NCI-H2171 (cell line): ENCODE data around the gene ZNF521.

ENCODE experiments used
- DNase-seq: peaks from one replicate; lab custom pipeline; 2025; lab: John Stamatoyannopoulos, UW

The ZNF521 gene

DNA sequence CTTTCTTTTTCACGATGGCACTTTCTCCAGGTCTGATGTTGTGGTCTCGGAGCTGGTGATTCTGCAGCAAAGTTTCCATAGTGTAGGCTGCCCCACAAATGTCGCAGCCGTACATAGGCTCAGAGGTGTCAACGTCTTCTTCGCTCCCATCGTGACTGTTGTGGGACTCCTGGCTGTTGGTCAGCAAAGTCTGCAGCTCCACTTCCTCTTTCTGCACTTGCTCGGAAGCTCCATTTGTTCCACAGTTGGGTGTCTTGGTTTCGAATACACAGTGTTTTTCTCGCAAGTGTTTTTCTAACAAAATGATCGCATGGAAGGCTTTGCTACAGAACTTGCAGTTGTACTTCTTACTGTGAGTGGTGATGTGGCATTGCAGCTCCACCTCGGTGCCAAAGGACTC, 126.8 kb downstream of the ZNF521 start:
- DNase-seq: no peak

DNA sequence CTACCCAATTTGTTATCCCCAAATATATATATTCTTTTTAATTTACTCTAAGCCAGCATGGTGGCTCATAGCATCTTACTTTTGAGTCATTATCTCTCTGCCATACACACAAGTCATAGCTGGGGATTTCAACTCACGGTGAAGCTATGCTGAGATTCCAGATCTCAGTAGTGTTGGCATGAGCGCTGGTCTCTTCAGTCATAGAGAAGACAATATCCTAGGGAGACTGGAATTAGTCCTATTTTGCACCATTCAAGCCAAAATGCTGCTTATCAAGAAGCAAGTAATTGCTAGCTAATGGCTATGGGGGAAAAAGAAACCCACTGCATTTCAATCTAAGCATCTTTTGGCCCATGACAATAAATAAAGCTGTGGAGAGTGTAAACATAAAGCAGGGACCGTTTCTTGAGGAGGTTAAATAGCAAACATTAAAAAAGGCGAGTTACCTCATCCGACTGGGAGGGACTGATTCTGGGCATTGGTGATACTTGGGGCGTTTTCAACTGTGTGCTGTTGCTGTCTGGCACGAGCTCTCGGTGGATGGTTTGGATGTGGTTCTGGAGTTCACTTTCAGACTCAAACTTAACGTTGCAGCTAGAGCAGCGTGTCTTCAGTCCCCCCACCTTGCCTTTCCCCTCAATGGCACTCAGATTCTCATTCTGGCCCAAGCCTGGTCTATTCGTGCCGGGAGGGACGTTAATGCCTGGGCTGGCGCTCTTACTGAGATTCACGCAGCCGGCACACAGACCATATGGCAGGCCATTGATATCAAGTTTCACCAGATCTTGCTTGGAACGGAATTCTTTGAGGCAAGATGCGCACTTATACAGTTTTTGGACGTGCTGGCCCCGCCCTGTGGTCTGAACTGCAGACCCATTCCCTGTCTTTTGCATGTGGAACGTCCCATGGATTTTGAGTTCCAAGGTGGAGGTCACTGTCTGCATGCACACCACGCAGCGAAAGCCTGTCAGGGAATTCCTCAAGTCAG, 127.8 kb downstream of the ZNF521 start:
- peak; percentile 70 for DNase-seq

GRCh38 chr18:25223211-25223610, 128.8 kb downstream of the ZNF521 start:
- DNase-seq: no peak

DNA sequence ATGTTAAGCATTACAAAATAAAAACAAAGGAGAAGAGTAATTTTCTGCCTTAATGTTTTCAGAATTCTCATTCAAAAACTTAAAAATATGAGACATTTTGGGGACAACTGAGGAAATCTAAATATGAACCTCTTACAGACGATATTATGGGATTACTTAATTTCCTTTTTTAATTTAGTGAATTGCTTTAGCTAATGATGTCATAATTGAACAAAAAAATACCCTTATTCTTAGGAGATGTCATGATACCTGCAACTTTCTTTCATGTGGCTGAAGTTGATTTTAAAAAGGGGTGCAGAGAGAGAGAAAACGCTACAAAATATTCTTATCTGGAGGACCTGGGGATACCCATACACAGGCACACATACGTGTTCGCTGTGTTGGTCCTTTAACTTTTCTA, 129.3 kb downstream of the ZNF521 start:
- no peak for DNase-seq

- DNase-seq: no peak
These were observed 141.3 kb downstream of the ZNF521 start for GRCh38 chr18:25210622-25211021.

DNA sequence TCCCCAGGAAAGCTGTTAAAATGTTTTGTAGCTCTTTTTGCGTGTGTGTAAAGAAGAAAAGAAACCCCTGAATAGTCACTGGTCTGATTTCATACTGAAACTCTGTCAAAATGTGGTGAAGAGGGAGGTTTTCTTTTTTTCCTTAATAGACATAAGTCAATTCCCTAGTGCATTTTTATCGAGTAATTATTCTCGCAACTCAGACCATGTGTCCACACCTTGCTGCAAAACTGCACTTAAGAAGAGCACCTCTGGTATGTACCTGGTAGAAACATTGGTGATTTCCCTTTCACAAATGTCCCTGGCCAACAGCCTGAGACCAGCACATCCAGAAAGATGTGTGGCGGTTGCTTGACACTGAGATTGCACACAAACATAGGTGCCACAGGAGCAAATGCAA, 159.9 kb downstream of the ZNF521 start:
- no peak for DNase-seq

DNA sequence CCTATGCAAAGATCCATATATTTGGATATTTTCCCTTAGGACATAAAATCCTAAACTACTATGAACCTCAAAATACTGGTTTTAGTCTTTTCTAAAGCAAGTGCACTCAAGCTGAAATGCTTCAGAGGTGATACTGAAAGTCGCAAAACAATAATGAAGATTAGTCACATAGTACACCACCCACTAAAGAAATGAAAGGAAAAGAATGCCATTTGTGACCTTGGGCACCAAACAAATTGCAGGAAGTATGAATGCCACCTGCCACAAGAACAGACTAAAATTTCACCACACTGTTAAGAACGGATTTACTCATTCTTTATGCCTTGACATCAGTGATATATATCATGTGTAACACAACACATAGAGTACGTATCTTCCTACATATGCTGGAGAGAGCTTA, 161.5 kb downstream of the ZNF521 start:
- DNase-seq: no peak

DNA sequence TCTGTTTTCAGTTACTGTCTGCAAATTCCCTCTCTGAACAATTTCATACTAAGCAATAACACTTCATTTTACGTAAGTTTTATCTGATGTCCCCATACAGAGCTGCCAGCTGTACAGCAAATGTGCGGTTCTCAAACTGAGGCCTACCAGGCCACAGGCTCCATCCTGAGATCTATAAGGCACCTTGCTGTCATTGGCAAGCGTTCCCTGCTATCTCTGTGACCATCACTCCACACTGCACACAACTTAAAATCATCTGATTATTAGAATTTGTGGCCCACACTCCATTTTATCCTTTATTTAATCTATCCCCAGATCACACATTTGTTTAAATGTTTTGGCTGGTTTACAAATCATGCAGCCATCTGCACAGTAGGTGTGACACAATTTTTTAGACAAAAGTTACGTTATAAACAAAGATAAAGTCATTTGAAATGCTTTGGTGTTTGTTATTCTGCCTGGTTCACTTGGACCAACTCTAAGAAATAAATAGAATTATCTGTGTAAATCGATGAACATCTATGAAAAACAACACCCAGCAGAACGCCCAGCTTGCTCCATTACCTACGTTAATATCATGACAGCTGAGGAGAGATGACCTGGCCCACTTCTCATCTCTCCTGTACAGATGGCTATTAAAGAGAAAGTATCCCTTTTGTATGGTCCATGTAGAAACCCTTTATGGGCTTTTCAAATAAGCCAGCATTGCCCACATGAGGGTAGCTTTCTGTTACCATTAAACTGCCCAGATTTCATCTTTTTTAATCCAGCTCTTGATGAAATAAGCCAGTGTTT, 162.4 kb downstream of the ZNF521 start:
- DNase-seq: no peak

DNA sequence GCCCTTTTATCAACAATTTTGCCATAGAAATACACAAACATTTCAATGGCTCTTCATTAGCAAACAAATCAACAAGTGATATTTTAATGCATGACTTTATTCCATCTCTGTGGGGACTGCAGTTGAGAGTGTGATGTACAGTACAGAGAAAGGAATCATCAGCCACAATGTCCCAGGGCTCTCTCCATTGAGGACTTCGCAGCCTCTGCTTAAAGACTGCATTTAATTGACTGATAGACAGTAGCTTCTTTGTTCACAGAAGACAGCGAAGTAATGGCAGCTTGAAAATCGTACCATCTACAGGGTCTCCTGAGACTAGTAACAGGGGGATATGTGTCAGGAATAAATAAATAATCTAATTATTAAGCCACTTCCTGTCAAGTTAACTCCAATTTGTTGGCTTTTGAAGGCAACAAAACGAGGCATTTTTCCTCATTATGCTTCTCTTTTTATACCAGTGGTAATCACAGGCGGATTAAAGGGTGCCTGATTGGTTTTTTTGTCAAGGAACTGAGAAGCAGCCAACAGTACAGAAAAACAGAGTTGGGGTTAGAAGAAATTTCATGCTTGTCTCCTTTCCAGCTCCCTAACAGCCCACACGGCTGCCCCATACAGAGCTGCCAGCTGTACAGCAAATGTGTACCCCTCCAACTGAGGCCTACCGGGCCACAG, 164.3 kb downstream of the ZNF521 start:
- DNase-seq: no peak

GRCh38 chr18:25186871-25187270, 165.1 kb downstream of the ZNF521 start:
- no peak for DNase-seq

DNA sequence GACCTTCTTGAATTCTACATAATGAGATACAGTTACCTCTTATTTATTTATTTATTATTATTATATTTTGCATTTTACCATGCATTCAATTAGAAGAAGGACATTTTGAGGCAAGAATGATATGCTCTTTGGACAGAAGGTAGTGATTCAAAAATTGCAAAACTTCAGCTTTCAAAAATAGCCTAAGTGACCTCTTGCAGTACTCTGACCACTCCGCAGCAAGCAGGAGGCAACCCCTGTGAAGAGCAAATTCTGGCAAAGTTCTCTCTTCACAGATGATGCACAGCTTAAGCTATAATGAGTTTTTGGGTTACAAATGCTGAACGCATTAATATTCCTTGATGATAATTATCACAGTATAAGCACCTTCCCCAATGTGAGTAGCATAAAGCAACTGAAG, 170.0 kb downstream of the ZNF521 start:
- no peak for DNase-seq

DNA sequence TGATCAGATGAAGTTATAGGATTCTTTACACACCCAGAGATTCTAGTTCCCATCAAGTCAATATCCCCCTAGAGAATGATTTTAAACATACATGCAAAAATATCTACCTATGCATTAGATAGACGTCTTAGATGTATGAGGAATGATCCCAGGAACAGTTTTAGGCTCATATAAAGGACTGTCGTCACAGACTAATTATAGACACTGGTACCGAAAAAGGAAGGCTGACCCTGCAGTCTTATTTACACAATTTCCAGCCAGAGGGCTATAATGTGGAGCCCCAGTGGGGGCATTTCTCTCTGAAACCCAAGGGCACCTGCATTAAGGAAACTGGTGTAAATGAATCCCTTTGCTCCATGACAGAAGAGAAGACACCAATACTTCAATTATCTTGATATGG, 170.4 kb downstream of the ZNF521 start:
- no peak for DNase-seq

DNA sequence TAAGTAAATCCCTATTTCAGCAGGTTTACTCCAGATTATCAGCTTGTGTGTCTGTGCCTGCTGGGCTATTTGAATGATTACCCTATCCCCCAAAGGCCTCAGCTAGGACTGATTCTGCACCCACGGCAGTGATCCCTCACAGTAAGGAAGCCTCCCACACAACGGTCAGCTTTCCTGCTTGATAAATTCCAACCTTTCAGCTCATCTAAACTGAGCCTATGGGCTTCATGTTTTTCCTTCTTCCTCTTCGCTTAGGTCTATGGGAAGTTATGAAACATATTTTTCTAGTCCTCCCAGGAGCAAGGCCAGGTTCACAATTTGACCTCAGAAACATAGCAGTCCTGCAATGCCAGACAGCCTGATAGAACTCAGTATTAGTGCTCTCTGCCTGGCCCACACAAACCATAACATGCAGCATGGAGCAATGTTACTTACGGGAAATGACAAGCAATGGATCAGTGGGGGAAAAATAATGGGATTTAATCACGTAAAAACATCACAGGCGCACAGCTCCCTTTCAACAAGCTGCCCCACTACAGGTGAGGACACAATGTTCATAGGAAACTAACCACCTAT, 170.9 kb downstream of the ZNF521 start:
- DNase-seq: no peak

GRCh38 chr18:25177631-25178030, 174.3 kb downstream of the ZNF521 start:
- DNase-seq: no peak

DNA sequence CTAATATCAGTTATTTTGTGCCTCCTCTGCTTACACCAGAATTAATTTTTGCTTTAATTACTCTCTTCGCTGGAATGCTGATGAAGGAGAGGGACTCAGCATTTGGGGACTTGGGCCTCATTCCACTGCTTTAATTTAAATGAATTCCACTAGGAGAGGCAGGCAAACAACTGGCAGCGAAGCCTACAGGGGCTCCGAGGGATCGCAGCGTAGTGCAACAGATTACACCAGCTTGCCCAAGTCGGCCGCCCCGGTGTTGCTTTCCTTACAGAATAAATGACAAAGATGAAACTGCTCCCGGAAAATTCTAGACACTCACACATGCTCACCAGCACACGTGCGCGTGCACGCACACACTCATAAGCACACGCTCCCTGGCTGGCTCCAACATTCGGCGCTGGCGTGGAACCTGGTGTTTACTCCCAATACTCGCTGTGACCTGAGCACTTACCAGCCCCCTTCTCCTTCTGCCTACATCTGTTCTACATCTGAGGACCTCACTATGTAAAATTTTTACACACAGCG, 175.4 kb downstream of the ZNF521 start:
- no peak for DNase-seq

DNA sequence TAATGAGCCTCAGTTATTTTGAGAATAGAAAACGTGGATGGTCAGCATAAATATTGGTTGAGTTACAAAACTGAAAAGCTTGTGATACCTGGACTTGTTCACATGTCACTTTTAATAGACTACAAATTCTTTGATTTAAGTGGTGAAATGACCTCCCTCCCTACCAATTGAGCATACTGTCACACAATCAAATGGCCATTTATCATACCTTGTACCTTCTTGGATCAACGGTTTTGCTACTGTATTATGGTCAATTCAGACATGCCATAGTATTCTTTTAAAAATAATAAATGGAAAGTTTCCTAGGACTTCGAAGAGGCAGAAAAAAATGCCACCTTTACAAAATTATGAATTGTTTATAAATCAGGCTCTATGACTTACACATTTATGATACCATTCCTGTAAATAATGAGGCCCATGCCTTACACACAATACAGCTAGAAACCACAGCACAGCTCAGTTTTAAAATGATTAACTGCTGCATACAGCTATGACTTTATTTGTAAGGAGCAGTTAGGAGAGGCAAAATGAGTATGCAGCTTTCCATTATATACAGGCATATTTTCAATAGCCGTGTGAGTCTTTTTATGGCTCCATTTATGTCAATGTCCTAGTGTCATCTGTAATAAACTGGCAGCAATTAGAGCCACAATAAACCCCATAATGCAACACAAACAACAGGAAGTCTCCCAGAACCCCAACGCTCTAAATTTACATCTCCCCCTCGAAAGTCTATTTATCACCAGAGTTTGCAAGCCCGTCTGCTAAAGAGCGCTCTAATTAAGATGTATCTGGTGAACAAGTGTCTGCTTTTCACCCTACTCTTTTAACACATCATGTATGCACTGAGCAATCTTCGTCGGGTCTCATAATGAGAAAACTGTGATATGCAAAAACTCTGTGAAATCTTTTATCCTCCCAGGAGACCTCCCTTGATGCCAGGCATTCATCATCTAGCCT, 176.1 kb downstream of the ZNF521 start:
- DNase-seq: no peak

DNA sequence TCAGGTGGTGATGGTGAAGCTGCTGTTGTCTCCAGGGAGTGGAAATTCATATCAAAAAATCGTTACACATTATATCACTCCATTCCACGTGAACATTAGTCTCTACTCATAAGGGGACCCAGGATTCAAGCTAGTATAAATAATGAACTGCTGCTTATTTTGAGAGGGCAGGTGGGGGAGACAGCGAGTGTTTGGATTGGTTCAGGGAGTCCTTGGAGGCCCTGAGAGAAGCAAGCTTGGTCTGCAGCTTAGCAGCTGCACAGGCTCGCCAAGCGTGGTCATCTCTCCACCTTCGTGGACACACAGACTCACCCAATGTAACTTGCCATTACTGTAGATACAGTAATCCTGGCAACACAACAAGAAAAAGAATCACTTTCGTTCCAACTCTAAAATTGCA, 177.6 kb downstream of the ZNF521 start:
- DNase-seq: no peak

GRCh38 chr18:25171334-25171733, 180.6 kb downstream of the ZNF521 start:
- no peak for DNase-seq

GRCh38 chr18:25170402-25170801, 181.6 kb downstream of the ZNF521 start:
- no peak for DNase-seq

- DNase-seq: no peak
These were observed 182.3 kb downstream of the ZNF521 start for GRCh38 chr18:25169701-25170100.
